GM21528 (cell line): ENCODE results near the gene CDR2L.

Experiments used
- ATAC-seq: cut with Tn5 transposase; IDR thresholded peaks from one replicate; pipeline ENCODE4 v1.9.1; 2021; ENCODE audit warnings: mild to moderate bottlenecking, moderate library complexity; ENCODE audit not compliant: unreplicated experiment, low FRiP score

CDR2L gene

DNA sequence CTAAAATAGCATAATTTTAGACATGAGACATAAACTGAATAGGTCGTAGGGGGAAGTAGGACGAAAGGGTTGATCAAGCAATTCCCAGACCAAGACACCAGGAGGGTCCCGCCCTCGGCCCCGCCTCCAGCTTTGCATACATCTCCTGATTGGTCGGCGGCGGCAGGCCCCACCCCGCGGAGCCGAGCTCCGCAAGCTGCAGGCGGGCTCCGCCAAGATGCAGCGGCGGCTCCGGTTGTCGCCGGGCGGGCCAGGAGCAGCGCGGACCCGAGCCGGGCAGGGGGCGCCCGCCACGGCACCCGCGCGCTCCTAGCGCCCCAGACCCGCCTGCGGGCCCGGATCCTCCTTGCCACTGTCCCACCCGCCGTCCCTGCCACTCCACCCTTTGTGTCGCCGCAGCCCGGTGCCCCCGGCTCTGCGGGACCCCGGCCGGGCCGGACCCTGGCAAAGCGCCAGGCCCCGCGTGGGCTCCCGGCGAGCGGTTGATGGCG is at the start of gene CDR2L:
Gene CDR2L (plus strand): TSS at position 215 of the 491 bp plus-strand sequence. CDS start 412 bp downstream, outside the sequence.
- ATAC-seq, result peak; percentile 86

DNA sequence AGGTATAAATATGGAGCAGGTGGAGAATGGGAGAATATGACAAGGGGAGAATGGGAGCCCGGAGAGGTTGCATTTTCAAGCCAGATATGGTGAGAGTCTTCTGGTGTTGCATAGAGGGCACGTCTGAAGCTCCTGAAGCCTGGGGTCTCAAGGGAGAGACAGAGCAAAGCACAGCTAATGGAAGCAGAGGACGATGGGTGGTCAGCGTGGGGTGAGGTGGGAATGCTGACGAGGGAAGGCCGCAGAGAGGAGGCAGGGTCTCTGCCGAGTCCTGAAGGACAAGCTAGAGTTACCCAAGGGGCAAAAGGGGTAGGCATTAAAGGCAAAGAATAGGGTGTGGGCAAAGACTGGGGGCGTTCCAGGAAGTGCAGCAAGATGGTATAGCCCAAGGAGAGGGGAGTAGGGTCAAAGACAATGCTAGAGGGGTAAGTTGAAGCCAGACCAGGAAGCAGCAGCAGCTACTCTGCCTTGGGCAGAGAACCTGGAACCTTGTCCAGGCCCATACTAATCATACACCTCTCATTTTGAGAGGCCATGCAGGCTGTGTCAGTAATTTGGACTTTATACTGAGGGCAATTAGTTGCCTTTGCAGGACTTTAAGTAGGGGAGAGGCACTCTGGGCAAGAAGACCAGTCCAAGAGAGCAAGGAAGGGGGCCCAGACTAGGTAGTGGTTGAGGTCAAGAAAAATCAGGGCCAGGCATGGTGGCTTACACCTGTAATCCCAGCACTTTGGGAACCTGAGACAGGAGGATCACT is 49.1 kb upstream of the CDR2L start:
- no peak for ATAC-seq

DNA sequence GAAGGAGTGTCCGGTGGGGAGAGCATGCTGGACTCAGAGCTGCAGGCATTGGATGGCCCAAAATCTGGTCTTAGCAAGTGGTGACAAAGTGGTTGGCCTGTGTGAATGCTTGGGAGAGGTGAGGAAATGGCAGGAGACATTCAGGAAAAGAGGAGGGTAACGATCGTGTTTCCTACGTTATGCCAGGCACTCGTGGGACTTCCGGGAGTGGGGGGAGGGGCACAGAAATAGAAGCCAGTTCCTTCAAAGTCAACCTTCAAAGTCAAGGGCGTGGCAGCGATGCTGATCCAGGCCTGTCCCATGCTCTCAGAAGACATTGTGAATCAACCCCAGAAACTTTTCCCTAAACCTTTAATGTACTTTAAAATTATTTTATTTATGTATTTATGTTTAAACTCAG is 47.9 kb upstream of the CDR2L start:
- no peak for ATAC-seq

DNA sequence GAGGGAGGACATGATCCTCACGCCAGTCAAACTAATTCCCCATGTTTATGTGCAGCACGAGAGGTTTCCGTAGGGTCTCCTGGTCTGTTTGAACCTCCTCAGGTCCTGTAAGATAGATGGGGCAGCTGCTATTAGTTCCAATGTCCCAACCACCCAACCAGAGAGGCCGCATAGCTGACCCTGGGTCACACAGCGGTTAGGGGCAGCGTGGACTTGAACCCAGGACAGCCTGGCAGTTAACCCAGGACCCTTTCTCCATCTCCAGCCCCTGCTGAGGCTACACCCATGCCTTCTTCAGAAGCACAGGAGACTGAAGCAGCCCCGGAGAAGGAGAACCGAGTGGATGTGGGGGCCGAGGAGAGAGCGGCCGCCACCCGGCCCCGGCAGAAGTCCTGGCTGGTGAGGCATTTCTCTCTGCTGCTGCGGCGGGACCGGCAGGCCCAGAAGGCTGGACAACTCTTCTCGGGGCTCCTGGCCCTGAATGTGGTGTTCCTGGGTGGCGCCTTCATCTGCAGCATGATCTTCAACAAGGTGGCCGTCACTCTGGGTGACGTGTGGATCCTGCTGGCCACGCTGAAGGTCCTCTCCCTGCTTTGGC is 46.2 kb upstream of the CDR2L start:
- ATAC-seq, result no peak

DNA sequence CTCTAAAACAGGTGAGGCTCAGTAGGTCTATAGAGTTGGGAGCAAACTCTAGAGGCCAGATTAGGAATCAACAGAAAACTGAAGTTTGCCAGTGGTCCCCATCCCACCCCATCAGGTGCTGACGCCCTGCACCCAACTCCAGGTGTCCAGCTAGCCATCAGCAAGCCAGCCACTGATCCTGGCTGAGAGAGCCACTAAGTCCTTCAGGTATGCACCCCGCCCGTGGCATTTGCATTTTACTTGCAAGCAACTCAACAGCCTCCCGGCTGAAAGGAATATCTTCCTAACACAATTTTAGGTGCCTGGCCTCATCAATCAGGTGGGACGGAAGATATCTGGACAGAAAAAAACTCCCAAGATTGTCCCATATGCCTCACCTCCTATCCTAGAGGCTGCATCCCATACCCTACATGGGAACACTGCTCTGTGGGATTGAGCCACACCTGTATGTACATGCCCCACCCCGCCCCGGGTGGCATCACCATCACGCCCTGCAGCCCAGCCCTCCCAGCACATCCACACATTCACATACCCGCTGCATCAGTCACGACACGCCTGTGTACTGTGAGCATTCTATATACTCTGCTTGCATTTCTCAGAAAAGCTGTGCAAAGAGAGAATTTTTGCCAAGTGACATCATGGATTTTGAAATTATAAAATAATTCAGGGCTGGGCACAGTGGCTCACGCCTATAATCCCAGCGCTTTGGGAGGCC is 43.5 kb upstream of the CDR2L start:
- ATAC-seq, result no peak

DNA sequence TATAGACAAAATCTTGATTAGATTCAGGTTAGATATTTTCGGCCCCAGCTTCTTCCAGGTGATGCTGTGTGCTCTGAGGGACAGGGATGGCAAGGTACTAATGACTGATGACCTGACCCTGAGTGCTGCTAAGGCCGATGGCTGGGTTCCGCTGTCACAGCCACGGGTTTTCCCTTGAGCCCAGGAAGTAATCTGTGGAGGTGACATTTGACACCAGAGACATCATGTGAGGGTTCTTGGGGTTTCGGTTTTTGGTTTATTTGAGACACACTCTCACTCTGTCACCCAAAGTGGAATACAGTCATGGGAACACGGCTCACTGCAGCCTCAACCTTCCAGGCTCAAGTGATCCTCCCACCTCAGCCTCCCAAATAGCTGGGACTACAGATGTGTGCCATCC is 41.9 kb upstream of the CDR2L start:
- ATAC-seq, result no peak

DNA sequence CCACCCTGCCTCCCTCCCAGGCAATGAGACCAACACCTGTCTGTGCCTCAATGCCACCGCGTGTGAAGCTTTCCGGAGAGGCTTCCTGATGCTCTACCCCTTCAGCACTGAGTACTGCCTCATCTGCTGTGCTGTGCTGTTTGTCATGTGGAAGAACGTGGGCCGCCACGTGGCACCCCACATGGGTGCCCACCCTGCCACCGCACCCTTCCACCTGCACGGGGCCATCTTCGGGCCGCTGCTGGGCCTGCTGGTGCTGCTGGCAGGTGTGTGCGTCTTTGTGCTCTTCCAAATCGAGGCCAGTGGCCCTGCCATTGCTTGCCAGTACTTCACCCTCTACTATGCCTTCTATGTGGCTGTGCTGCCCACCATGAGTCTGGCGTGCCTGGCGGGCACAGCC is 40.8 kb upstream of the CDR2L start:
- no peak for ATAC-seq

DNA sequence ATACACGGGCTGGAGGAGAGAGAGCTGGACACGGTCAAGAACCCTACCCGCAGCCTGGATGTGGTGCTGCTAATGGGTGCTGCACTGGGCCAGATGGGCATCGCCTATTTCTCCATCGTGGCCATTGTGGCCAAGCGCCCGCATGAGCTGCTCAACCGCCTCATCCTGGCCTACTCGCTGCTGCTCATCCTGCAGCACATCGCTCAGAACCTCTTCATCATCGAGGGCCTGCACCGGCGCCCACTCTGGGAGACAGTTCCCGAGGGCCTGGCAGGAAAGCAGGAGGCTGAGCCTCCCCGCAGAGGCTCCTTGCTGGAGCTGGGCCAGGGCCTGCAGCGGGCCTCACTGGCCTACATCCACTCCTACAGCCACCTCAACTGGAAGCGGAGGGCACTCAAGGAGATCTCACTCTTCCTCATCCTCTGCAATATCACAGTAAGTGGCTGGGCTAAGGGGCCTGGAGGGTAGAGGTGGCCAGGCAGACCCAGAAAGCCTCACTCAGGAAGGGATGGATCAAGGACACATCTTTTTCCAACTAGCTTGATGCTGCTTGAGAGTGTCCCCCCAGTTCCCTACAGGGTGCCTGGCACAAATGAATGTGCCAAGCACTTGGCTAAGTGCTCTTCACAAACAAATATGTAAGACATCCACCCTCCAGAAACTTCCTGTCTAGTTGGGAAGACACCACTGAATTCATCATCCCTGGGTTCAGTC is 40.2 kb upstream of the CDR2L start:
- ATAC-seq, result no peak

DNA sequence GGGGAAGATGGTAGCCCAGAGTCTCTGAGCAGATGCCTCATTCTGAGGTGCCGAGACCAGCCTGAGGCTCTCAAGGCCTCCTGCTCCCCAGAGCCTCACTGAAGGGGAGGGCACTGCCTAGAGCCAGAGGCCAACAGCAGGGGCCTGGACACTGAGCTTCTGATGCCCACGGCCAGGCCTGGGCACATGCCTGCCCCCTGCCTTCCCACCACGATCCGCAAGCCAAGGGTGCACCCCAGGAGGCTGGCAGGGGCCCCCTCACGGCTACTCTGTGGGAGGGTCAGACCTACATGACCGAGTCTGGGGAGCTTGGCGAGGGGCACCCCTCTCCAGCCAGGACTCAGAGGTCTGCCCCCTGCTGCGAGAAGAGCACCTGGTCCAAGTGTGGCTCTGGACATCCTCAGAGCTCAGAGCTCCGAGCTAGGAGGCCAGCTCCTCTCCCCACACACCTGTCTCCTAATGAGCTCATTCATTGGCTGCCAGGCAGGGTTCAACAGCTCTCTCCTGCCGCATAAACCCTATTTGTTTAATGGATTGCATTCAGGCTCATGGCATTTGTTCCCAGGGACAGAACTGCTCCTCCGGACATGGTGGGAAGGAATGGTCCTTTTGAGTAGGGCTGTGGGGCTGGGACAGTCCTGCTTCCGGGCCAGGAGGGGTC is 37.8 kb upstream of the CDR2L start:
- no peak for ATAC-seq

DNA sequence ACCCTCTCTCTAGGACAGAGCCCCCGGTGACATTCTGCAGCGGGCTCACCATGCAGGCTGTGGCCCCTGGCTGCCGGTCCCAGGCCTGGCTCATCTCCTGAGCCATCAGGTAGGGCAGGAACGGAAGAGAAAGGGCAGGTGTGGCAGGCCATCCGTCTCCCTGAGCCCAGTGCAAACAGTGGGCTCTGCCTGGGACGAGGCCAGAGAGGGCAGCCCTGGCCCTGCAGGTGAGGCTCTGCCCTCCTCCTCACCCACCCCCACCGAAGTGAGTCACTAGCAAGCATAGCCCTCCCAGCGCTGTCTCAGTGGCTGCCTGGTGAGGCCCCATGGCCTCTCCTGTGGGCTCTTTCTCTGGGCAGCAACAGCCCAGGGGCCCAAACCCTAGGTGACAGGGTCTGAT is 37.2 kb upstream of the CDR2L start:
- no peak for ATAC-seq

DNA sequence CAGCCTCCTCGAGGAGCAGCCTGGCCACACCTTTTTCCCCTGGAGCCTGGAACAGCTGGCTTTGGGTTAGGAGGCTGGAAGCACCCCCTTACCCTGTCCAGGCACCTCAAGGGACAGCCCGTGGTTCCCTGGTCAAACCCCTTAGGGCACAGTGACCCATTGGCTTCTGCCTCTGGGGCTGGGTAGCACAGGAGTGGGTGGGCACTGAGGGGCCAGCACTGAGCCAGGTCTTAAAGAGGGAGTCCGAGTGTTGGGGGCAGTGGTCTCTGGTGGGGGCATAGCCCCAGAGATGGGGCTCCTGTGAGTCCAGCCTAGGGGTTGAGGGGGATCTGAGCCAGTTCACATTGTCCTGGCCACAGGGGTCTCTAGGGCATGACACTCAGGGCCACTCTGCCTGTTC is 36.4 kb upstream of the CDR2L start:
- no peak for ATAC-seq

DNA sequence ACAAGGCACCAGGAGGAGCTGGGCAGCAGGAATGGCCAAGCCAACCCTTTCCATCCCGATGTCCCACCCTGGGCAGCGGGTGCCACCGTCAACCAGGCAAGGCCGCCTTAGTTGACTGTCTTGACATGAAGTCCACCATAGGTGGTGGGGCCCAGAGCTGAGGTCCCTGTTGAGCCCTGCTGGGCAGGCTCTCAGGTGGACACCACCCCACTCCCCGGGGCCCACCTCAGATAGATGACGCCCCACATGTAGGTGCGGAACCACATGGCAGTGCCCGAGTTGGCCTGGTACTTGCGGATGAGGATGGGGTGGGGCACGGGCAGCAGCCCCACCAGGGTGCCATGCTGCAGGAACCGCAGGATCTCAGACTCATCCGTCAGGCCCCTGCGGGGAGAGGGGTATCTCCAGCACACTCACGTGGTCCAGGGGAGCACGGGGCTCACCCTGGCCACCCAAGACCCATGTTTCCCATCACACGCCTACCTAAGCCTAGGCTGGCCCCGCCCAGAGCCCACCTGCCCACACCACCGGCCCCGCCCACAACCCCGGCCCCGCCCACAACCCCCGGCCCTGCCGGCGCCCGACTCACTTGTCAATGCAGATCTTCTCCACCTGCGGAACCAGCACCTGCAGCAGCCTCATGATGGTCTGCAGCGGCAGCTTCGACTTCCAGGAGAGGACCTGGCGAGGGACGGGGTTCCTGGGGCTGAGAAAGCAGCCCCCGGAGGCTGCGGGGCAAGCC is 35.6 kb upstream of the CDR2L start:
- no peak for ATAC-seq

DNA sequence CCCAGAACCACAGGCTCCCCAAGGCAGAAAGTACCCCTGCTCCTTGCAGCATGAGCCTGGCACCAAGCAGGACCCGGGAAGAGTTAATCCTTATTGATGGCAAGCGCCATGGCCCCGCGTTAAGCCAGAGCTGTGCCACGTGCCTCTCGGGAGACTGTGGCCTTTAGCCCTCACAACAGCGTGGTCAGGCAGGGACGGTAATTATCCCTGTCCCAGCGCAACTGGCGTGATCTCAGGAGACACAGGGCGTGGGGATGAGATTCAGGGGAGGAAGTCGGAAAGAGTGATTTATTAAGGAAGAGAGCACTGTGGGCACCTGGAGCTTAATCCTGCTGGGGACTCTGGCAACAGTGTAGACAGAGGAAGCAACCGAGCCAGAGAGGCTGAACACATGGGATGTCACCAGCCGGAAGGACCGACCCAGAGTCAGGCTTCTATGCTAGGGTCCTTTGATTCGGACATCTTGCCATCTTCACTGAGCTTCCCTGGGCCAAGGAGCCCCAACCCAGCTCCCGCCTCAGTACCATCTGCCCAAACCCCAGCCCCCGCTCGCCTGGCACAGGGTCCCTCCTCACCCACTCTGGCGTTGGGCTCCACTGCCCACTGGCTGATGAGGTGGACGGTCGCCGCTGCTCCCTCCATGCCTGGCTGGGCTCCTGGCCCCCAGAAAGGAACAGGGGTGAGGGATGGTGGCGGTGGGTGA is 34.9 kb upstream of the CDR2L start:
- ATAC-seq, result no peak

DNA sequence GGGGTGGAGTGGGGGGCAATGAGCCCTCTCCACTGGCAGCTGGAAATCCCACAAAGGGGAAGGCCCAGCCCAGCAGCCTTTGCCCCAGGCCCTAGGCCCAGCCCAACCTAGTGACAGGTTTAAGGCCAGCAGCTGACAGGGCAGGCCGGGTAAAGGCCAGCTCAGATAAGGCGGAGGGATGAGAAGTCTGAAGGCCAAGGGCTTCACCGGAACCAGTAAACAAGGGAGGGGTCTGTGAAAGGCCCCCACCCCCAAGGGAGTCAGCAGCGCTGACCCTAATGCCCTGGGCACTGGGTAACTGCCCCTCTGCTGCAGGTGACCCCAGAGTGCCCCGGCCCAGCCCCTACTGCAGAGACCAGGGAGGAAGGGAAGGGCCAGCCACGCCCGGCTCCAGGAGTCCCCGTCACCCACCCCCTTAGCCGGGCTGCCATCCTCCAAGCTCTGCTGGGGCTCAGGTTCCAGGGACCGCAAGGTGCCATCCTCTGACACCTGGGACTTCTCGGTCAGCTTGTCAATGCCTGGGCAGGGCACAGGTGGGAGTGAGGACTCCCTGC is 34.2 kb upstream of the CDR2L start:
- no peak for ATAC-seq

DNA sequence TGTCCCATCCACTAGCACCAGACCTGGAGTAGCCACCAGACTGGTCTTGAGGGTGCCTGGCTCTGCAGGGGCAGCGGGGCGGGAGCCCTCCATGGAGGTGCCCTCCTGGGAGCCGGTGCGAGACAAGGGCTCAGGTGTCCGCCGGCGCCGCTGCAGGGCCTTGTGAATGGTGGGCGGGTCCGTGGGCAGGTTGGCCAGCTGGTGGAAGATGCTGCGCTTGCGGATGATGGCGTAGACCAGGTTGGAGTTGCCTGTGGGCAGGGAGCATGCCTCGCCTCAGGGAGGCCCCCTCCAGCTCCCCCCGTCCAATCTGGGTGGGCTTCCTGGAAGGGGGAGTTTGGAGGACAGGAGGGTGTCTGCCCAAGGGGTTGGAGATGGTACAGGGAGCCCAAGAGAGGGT is 33.3 kb upstream of the CDR2L start:
- ATAC-seq, result no peak

DNA sequence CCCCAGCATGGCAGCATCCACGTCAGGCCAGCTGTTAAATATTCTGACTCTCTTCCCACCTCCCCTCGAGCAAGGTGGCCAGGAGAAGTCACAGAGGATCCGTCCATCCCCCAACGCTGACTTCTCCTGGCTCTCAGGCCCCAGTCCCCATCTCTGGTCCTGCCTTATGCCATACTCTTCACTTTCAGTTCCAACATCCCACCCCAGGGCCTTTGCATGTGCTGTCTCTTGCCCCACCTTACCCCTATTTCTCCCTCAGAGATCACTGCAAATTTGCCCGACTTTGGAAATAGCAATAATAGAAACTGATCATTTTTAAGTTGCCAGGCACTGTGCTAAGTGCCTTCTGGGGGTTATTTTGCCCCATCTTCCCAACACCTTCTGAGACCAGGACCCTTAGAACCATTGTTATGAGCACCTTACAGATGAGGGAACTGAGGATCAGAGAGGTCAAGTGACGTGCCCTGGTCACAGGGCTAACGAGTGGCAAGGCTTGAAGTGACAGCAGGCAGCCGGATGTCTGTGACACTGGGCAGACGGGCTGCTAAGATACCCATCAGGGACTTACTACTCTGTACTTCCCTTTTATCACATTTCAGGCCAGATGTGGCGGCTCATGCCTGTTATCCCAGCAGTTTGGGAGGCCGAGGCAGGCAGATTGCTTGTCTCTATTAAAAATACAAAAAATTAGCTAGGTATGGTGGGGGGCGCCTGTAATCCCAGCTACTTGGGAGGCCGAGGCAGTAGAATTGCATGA is 32.6 kb upstream of the CDR2L start:
- no peak for ATAC-seq

DNA sequence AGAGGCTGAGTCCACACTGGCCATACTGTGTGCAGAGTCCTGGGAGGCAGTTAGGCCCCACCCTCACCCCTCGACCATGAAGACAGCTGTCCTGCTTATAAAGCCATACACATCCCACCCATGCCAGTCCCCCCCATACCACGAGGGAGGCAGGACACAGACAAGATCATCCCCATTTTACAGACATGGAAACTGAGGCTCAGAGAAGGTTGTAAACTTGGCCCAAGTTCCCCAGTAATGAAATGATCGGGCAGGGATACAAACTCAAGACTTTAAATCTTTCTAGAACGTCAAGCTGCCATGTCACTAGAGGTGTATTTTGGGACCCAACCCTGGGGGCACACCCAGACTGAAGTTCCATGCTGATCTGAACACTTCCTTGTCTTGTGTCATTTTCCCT is 31.3 kb upstream of the CDR2L start:
- ATAC-seq, result no peak
